Ishikawa (cell line): ENCODE data around the gene GPR137B.

Experiments
- CEBPB ChIP-seq: IDR thresholded peaks from 2 replicates; pipeline ENCODE4 v1.6.1; 2012
- CREB1 ChIP-seq: IDR thresholded peaks from 2 replicates; pipeline ENCODE4 v1.6.1; 2012; ENCODE audit warnings: low read depth
- EGR1 ChIP-seq: IDR thresholded peaks from 2 replicates; pipeline ENCODE4 v1.6.1; 2012
- EP300 ChIP-seq: IDR thresholded peaks from 2 replicates; pipeline ENCODE4 v1.6.1; 2012; ENCODE audit warnings: borderline replicate concordance
- MAX ChIP-seq: IDR thresholded peaks from 2 replicates; pipeline ENCODE4 v1.6.1; 2012
- NFIC ChIP-seq: IDR thresholded peaks from 2 replicates; pipeline ENCODE4 v1.6.1; 2012
- RAD21 ChIP-seq: IDR thresholded peaks from 2 replicates; pipeline ENCODE4 v1.6.1; 2012; ENCODE audit warnings: low read depth
- TAF1 ChIP-seq: IDR thresholded peaks from 2 replicates; pipeline ENCODE4 v1.6.1; 2012; ENCODE audit warnings: low read depth, mild to moderate bottlenecking
- TCF12 ChIP-seq: IDR thresholded peaks from 2 replicates; pipeline ENCODE4 v1.6.1; 2012; ENCODE audit warnings: low read depth
- YY1 ChIP-seq: IDR thresholded peaks from 2 replicates; pipeline ENCODE4 v1.6.1; 2012; ENCODE audit warnings: low read depth
- ZBTB7A ChIP-seq: IDR thresholded peaks from 2 replicates; pipeline ENCODE4 v1.6.1; 2012; ENCODE audit warnings: low read depth
- TF ChIP-seq, protein P1 (sequence below): IDR thresholded peaks from 2 replicates; pipeline ENCODE4 v1.6.1; 2012; ENCODE audit warnings: low read depth, mild to moderate bottlenecking
- TF ChIP-seq, protein P2 (sequence below): IDR thresholded peaks from 2 replicates; pipeline ENCODE4 v1.6.1; 2012

DNA sequence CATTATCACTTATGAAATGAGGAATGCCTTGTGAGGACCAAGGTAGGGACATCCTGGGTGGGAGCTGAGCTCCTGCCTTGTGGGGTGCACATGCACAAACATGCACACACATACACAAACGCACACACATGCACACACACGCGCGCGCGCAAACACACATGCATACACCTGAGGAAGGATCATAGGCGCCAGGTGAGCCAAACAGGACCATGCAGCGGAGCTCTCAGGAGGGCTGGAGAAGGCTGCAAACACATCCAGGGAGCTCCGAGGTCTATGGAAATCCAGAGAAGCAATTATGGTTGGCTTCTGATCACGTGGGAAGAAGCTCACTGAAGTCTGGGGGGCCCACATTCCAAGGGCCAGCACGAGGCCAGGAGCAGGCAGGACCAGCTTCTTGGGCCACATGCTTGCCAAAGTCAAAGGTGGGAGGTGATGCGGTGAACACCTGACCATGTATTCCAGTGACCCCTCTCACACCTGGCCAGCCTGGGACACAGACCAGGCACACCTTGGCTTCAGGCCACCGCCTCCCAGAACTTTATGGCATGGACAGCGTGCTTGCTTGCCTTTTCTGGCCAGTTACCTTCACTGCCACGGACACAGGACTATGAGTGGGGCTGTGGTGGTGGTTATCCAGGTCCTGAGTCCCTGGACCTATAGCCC lies 13.6 kb downstream of the GPR137B start:
- TF ChIP-seq YY1 (no peak), EP300 (no peak), RAD21 (no peak), TAF1 (no peak), CREB1 (no peak), NFIC (no peak), CEBPB (no peak), MAX (no peak), ZBTB7A (no peak), TCF12 (no peak), EGR1 (no peak)
- TF ChIP-seq, protein P1, sequence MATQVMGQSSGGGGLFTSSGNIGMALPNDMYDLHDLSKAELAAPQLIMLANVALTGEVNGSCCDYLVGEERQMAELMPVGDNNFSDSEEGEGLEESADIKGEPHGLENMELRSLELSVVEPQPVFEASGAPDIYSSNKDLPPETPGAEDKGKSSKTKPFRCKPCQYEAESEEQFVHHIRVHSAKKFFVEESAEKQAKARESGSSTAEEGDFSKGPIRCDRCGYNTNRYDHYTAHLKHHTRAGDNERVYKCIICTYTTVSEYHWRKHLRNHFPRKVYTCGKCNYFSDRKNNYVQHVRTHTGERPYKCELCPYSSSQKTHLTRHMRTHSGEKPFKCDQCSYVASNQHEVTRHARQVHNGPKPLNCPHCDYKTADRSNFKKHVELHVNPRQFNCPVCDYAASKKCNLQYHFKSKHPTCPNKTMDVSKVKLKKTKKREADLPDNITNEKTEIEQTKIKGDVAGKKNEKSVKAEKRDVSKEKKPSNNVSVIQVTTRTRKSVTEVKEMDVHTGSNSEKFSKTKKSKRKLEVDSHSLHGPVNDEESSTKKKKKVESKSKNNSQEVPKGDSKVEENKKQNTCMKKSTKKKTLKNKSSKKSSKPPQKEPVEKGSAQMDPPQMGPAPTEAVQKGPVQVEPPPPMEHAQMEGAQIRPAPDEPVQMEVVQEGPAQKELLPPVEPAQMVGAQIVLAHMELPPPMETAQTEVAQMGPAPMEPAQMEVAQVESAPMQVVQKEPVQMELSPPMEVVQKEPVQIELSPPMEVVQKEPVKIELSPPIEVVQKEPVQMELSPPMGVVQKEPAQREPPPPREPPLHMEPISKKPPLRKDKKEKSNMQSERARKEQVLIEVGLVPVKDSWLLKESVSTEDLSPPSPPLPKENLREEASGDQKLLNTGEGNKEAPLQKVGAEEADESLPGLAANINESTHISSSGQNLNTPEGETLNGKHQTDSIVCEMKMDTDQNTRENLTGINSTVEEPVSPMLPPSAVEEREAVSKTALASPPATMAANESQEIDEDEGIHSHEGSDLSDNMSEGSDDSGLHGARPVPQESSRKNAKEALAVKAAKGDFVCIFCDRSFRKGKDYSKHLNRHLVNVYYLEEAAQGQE = no peak
- TF ChIP-seq, protein P2, sequence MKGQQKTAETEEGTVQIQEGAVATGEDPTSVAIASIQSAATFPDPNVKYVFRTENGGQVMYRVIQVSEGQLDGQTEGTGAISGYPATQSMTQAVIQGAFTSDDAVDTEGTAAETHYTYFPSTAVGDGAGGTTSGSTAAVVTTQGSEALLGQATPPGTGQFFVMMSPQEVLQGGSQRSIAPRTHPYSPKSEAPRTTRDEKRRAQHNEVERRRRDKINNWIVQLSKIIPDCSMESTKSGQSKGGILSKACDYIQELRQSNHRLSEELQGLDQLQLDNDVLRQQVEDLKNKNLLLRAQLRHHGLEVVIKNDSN = no peak
